Measurements from ENCODE around the gene SLC35F2. TPM values are rescaled to one million over a fixed set of nuclear protein-coding genes. Genes with fewer than 3 reads are reported as not detected.
A peak's percentile ranks its signal among the peaks of the same experiment; 100 is the strongest.
"Not testable (repeated sequence)": the region's sequence is repeated elsewhere in the genome, so short reads cannot be mapped to it uniquely, and the experiment has no call there.

The SLC35F2 gene, protein sequence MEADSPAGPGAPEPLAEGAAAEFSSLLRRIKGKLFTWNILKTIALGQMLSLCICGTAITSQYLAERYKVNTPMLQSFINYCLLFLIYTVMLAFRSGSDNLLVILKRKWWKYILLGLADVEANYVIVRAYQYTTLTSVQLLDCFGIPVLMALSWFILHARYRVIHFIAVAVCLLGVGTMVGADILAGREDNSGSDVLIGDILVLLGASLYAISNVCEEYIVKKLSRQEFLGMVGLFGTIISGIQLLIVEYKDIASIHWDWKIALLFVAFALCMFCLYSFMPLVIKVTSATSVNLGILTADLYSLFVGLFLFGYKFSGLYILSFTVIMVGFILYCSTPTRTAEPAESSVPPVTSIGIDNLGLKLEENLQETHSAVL
- total RNA-seq: 10 to 100 TPM; 11.7 to 27.0 TPM

DNA sequence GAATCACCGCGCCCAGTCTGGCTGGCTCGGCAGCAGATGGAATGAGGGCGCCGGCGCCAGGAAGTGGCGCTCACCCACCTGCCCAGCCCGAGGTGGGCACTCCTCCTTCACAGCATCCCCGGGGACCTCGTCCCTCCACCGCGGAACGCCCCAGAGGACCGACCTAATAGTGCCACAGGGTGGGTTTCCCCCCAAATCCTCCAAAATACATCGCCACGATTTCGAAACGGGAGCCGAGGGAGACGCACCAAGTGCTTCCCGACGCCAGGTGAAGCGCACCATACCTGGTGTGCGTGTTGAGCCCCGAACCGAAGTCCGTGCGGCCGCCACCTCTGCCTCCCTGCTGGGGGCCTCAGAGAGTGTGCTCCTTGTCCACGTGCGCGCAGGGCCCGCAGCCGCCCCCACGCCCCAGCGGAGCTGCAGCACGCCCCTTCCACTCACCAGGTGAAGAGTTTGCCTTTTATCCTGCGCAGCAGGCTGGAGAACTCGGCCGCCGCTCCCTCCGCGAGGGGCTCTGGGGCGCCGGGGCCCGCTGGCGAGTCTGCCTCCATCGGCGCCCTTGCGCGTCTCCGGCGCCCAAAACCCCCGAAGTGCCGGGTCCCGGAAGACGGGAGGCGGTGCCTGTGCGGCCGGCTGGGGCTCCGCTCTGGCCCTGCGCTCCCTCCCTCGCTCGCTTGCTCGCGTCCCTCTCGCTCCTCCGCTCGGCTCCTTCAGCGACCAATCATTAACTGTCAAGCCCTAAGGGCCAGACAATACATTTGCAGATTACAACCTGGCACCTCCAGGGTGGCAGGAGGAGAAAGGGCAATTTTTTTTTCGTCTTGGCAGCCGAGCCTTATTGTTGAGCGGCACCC is at the start of gene SLC35F2:
Gene SLC35F2, minus strand, starts transcription at position 571 of the 854 bp plus-strand sequence. Its CDS starts 20 bp downstream, at position 551.
- Mint-ChIP-seq H3K27ac (peak within 1 kb of the TSS; percentile 91 to 95), H3K9me3 (no peaks in the 10 kb centered on the region), H3K36me3 (peaks cover 12 to 24% of the 10 kb centered on the region in 2 donors)
- ATAC-seq (peak; percentile 83 to 94), DNase-seq (ENCODE audit: low spot score in 2 of 2) (peak; percentile 73 to 80)

DNA sequence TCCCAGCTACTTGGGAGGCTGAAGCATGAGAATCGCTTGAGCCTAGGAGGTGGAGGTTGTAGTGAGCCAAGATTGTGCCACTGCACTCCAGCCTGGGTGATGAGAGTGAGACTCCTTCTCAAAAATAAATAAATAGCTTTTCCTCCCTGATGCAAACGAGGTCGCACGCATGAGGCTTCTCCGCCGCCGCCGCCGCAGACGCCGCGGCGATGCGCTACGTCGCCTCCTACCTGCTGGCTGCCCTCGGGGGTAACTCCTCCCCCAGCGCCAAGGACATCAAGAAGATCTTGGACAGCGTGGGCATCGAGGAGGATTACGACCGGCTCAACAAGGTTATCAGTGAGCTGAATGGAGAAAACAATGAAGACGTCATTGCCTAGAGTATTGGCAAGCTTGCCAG is 49.6 kb upstream of the SLC35F2 start:
- Mint-ChIP-seq H3K27ac (no peak overlapping the region), H3K36me3 (no peaks in the 10 kb centered on the region), H3K9me3 (no peaks in the 10 kb centered on the region)
- ATAC-seq (no peak), DNase-seq (ENCODE audit: low spot score in 2 of 2) (no peak)

DNA sequence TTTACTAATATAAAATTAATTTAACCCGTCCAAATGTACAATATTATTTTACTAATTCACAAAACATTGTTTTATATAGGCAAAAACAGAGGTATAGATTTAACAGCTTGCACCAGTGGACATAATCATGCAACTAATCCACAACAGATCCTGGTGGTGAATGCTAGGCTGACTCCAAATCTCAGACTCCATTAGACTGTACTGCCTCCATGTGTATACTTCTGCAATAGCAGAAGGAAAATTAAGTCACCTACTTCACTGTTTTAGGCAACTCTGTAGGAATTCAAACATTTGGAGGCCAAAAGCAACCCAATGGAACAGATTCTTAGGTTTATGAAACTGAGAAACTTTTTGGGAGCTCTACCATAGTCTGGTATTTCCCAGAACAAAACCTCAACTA is 39.7 kb upstream of the SLC35F2 start:
- H3K9me3 Mint-ChIP-seq: no peaks in the 10 kb centered on the region
- DNase-seq (ENCODE audit: low spot score in 2 of 2) (no peak), ATAC-seq (peak; percentile 54 to 73)
- H3K27ac Mint-ChIP-seq: no peak overlapping the region
- H3K36me3 Mint-ChIP-seq: no peaks in the 10 kb centered on the region

DNA sequence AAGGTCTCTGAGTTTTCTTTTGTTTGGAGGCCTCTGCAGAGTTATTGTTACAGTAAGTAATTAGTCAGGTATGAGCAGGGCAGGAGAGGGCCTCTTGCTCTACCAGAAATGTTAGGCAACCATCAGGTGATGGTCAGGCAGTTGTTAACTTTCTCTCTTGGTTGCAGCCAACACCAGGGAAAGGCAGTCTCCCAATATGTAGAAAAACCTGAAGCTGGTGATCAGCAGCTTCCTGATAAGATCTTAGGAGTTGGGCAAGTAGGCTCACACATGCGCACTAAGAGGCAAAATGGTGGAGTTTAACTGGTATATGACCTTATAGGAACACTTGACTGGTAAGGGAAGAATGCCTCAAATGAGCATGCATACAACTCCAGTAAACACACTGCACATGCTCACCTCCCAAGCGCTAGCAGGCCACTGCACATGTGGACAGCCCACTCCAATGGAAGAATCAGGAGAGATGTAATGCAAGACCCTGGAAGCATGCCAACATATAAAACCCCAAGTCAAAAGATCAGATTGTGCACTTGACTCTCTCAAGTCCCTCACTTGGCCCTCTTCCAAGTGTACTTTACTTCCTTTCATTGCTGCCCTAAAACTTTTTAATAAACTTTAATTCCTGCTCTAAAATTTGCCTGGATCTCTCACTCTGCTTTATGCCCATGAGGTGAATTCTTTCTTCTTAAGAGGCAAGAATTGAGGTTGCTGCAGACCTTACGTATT is 23.7 kb upstream of the SLC35F2 start:
- no peak for DNase-seq (ENCODE audit: low spot score in 2 of 2)
- no peaks in the 10 kb centered on the region for H3K36me3 Mint-ChIP-seq
- ATAC-seq: no peak
- H3K9me3 Mint-ChIP-seq: no peaks in the 10 kb centered on the region
- H3K27ac Mint-ChIP-seq: no peak overlapping the region

DNA sequence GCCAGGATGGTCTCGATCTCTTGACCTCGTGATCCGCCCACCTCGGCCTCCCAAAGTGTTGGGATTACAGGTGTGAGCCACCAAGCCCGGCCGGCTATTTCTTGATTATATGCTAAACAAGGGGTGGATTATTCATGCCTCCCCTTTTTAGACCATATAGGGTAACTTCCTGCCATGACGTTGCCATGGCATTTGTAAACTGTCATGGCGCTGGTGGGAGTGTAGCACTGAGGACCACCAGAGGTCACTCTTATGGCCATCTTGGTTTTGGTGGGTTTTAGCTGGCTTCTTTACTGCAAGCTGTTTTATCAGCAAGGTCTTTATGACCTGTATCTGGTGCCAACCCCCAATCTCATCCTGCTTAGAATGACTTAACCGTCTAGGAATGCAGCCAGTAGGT is 22.9 kb upstream of the SLC35F2 start:
- not testable (repeated sequence) for DNase-seq (ENCODE audit: low spot score in 2 of 2); H3K9me3 Mint-ChIP-seq; H3K27ac Mint-ChIP-seq; ATAC-seq; H3K36me3 Mint-ChIP-seq

DNA sequence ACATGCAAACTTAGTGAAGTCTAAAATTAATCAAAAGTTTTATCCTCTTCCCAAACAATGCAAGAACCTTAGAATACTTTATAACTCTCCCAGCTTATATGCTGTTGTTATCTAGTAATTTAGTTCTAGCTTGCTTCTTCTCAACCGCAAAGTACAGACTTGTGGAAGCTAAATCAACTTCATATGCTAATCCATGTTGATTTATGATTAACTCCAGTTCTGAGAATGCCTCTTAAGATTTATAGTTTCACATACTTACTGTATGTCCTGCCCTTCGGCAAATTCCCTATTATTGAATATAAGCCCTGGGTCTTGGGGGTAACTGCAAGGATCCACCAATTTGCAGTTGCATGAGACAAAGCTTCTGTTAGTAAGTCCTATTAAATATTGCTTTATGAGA is 17.6 kb upstream of the SLC35F2 start:
- Mint-ChIP-seq H3K36me3 (no peaks in the 10 kb centered on the region), H3K9me3 (no peaks in the 10 kb centered on the region), H3K27ac (no peak overlapping the region)
- DNase-seq (ENCODE audit: low spot score in 2 of 2) (no peak), ATAC-seq (no peak)

DNA sequence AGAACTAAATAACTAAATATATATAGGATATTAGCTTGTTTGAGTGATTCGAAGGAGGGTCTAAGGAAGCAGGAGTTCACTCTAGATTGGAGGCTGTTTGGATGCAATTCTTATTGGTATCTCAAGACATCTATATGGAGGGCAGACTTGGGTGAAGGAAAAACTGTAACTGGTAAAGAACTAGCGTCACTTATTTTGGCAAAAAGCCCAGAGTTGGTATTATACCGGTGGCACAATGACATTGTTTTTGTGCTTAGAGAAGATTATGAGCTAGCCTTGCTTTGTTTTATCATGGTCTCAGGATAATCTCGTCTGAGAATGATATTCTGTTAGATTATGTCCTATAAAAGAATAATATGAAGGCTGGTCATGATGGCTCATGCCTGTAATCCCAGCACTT is 6.0 kb upstream of the SLC35F2 start:
- no peak for DNase-seq (ENCODE audit: low spot score in 2 of 2)
- ATAC-seq: no peak
- no peaks in the 10 kb centered on the region for H3K9me3 Mint-ChIP-seq
- H3K27ac Mint-ChIP-seq: no peak overlapping the region
- peaks cover 0 to 3% of the 10 kb centered on the region in 2 donors for H3K36me3 Mint-ChIP-seq

DNA sequence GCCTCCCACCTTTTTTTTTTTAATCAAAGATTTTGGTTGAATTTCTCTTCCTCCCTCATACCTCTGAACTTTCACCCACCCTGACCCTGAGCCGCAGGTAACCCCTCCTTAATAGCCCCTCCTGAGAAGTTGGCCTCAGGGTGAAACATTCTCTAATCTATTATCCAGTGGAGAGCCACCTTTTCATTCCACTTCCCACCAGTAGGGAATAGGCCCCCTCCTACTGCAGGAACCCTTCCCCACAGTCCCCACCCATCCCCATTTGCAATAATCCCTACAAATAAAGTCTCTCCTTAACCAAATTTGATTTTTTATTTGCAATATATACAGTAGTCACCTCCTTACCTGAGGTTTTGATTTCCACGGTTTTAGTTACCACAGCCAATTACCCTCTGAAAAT is 2.1 kb upstream of the SLC35F2 start:
- Mint-ChIP-seq H3K27ac (no peak overlapping the region), H3K9me3 (no peaks in the 10 kb centered on the region), H3K36me3 (peaks cover 12 to 14% of the 10 kb centered on the region in 2 donors)
- ATAC-seq: no peak
- DNase-seq (ENCODE audit: low spot score in 2 of 2): no peak

DNA sequence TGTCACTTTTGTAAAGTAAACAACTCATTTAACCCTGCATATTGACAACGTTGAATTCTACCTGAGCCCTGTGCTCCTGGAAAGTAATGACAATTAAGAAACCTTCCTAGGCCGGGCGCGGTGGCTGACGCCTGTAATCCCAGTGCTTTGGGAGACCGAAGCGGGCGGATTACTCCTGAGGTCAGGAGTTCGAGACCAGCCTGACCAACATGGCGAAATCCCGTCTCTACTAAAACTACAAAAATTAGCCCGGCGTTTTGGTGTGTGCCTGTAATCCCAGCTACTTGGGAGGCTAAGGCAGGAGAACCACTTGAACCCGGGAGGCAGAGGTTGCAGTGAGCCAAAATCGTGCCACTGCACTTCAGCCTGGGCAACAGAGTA is 1.6 kb upstream of the SLC35F2 start:
- H3K9me3 Mint-ChIP-seq, ATAC-seq: not testable (repeated sequence)

DNA sequence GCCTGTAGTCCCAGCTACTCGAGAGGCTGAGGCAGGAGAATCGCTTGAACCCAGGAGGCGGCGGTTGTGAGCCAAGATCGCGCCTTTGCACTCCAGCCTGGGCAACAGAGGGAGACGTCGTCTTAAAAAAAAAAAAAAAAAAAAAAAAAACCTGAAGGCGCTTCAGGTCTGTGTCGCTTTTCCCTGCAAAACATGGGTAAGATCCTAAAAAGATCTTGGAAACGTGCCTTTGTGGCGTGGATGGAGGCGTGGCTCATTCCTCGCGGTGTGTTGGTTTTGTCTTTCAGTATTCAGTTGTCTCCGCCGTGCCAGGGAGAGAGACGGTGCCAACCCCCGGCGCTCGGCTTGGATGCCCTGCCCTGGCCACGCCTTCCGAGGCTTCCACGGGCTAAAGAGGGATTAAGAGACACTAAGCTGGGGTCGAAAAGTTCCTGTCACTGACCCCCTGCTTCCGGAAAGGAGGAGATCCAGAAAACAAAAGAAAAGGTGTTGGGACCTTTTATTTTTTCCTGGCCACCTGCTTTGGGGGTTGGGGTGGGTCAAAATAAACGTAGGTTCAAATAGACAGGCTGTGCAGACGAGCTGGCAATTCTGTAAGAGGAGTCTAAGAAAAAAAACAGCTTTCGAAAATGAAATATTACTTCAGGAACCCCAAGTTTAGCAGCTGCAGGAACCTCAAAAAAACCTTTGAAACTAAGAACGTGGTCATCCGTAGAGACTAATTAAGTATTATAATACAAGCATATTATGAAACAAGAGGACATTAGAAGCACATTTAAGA is 1.1 kb upstream of the SLC35F2 start:
- ATAC-seq (peak in 1 of 2 donors; percentile 25), DNase-seq (ENCODE audit: low spot score in 2 of 2) (peak in 1 of 2 donors; percentile 45)

More for the DNA sequence above, 1.6 kb upstream of the SLC35F2 start:
- H3K36me3 Mint-ChIP-seq: peaks cover 12 to 16% of the 10 kb centered on the region in 2 donors
- not testable (repeated sequence) for DNase-seq (ENCODE audit: low spot score in 2 of 2); H3K27ac Mint-ChIP-seq

DNA sequence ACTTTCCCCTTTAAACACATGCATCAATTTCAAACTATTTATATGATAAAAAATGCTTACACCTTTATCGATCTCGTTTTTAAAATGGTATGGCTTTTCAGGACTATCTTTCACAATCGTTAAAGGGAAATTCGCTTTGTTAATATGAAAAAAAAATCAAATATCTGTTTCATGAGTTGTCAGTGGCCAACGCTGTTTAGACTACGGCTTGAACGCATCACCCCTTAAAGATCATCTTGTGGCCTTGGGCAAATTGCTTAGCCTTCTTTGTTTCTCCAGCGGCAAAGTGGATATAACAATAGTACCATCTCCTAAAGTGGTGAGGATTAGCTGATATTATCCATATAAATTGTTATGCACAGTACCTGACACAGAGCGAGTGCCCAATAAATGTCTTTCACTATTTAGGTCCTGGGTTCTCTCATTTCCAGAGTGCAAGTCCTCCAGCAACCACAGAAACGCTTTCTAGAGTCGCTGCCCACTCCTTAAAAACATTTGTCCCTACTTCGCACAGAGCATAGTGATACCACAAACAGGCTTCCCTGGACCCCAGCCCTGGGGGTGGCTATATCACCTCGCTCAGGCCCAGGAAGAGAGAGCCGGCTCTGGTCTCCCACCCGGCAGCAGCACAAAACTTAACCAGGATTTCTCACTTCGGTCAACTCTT is 904 bp downstream of the SLC35F2 start:
- ATAC-seq (no peak), DNase-seq (ENCODE audit: low spot score in 2 of 2) (peak in 1 of 2 donors; percentile 31)
- Mint-ChIP-seq H3K9me3 (no peaks in the 10 kb centered on the region), H3K36me3 (peaks cover 12 to 24% of the 10 kb centered on the region in 2 donors), H3K27ac (peak overlapping the region; percentile 91 to 95)

More for the DNA sequence above, 1.1 kb upstream of the SLC35F2 start:
- Mint-ChIP-seq H3K27ac (peak overlapping the region; percentile 91), H3K36me3 (peaks cover 12 to 22% of the 10 kb centered on the region in 2 donors), H3K9me3 (no peaks in the 10 kb centered on the region)

DNA sequence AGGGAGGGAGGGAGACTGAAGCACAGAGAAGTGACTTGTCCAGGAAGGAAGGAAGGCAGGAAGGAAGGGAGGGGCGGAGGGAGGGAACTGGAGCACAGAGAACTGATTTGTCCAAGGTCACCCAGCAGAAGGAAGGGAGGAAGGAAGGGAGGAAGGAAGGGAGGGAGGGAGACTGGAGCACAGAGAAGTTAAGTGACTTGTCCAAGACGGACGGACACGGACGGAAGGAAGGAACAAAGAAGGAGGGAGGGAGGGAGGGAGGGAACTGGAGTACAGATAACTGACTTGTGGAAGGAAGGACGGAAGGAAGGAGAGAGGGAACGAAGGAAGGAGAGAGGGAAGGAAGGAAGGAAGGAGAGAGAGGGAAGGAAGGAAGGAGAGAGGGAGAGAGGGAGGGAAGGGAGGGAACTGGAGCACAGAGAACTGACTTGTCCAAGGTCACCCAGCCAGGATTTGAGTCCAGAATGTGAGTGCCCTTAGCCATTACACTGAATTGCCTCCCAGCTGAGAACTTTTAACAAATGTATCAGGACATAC is 1.5 kb downstream of the SLC35F2 start:
- no peak for DNase-seq (ENCODE audit: low spot score in 2 of 2)
- Mint-ChIP-seq H3K36me3 (peaks cover 12 to 24% of the 10 kb centered on the region in 2 donors), H3K9me3 (no peaks in the 10 kb centered on the region), H3K27ac (no peak overlapping the region)
- ATAC-seq: no peak

DNA sequence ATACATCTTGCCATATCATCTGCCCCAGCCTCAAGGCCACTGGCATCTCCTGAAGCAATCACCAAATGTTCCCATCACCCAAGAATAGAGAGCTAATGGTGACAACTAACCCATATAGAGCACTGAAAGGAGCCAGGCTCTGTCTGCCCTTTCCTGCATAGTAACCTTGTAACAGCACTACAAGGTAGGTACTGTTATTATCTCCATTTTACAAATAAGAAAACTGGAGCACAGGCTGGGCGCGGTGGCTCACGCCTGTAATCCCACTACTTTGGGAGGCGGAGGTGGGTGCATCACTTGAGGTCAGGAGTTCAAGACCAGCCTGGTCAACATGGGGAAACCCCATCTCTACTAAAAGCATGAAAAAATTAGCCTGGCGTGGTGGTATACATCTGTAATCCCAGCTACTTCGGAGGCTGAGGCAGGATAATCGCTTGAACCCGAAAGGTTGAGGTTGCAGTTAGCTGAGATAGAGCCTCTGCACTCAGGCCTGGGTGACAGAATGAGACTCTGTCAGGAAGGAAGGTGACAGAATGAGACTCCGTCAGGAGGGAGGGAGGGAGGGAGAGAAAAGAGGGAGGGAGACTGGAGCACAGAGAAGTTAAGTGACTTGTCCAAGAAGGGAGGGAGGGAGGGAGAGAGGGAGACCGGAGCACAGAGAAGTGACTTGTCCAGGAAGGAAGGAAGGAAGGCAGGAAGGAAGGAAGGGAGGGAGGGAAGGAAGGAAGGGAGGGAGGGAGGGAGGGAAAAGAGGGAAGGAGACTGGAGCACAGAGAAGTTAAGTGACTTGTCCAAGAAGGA is 2.2 kb downstream of the SLC35F2 start:
- Mint-ChIP-seq H3K9me3 (no peaks in the 10 kb centered on the region), H3K36me3 (peaks cover 12 to 24% of the 10 kb centered on the region in 2 donors), H3K27ac (no peak overlapping the region)
- DNase-seq (ENCODE audit: low spot score in 2 of 2) (no peak), ATAC-seq (no peak)

DNA sequence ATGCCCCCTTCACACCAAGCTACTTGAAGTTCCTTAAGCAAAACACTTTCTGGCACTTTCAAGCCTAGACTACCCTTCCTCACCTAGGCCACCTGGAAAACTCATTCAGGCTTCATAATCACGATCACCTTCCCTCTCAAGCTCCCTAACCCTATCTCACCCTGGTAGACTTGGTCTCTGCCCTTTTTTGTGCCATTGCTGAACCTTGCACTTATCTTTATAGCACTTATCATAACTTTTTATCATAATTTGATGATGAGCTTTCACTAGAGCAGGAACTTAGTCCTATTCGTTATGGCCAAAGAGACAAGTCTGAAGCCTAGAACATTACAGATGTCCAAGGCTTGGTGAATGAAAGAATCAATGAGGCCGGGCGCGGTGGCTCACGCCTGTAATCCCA is 5.5 kb downstream of the SLC35F2 start:
- Mint-ChIP-seq H3K36me3 (peaks cover 0 to 21% of the 10 kb centered on the region in 2 donors), H3K9me3 (no peaks in the 10 kb centered on the region), H3K27ac (peak overlapping the region; percentile 17 to 69)
- ATAC-seq: no peak
- no peak for DNase-seq (ENCODE audit: low spot score in 2 of 2)

All from activated naive CD4-positive, alpha-beta T cell treated with anti-CD3 and anti-CD28 coated beads, Interleukin-2, amount 50 U/mL, for 72 hours (primary cell).